ENCODE measurements around the gene NOS1AP.

The NOS1AP gene

GRCh38 chr1:162240577-162240976, 171.1 kb downstream of the NOS1AP start:
- no peak for DNase-seq (ENCODE audit: low read depth in 3 of 3, low spot score in 1 of 3)

- DNase-seq (ENCODE audit: low read depth in 3 of 3, low spot score in 1 of 3), result no peak
Observed at GRCh38 chr1:162242804-162243203, 173.3 kb downstream of the NOS1AP start.

- DNase-seq (ENCODE audit: low read depth in 3 of 3, low spot score in 1 of 3), result no peak
Observed at GRCh38 chr1:162248854-162249535, 179.5 kb downstream of the NOS1AP start.

GRCh38 chr1:162250004-162250730, 180.7 kb downstream of the NOS1AP start:
- no peak for DNase-seq (ENCODE audit: low read depth in 3 of 3, low spot score in 1 of 3)

- DNase-seq (ENCODE audit: low read depth in 3 of 3, low spot score in 1 of 3), result no peak
Observed at GRCh38 chr1:162251102-162251501, 181.6 kb downstream of the NOS1AP start.

GRCh38 chr1:162252214-162252613, 182.7 kb downstream of the NOS1AP start:
- no peak for DNase-seq (ENCODE audit: low read depth in 3 of 3, low spot score in 1 of 3)

GRCh38 chr1:162253790-162254189, 184.3 kb downstream of the NOS1AP start:
- no peak for DNase-seq (ENCODE audit: low read depth in 3 of 3, low spot score in 1 of 3)

- no peak for DNase-seq (ENCODE audit: low read depth in 3 of 3, low spot score in 1 of 3)
Observed at GRCh38 chr1:162256287-162256686, 186.8 kb downstream of the NOS1AP start.

GRCh38 chr1:162258394-162258793, 188.9 kb downstream of the NOS1AP start:
- no peak for DNase-seq (ENCODE audit: low read depth in 3 of 3, low spot score in 1 of 3)

- DNase-seq (ENCODE audit: low read depth in 3 of 3, low spot score in 1 of 3), result no peak
Observed at GRCh38 chr1:162259894-162260455, 190.5 kb downstream of the NOS1AP start.

- no peak for DNase-seq (ENCODE audit: low read depth in 3 of 3, low spot score in 1 of 3)
Observed at GRCh38 chr1:162264108-162264507, 194.6 kb downstream of the NOS1AP start.

- no peak for DNase-seq (ENCODE audit: low read depth in 3 of 3, low spot score in 1 of 3)
Observed at GRCh38 chr1:162265983-162266382, 196.5 kb downstream of the NOS1AP start.

GRCh38 chr1:162270016-162270770, 200.7 kb downstream of the NOS1AP start:
- no peak for DNase-seq (ENCODE audit: low read depth in 3 of 3, low spot score in 1 of 3)

GRCh38 chr1:162271972-162272371, 202.5 kb downstream of the NOS1AP start:
- no peak for DNase-seq (ENCODE audit: low read depth in 3 of 3, low spot score in 1 of 3)

GRCh38 chr1:162272419-162272818, 202.9 kb downstream of the NOS1AP start:
- no peak for DNase-seq (ENCODE audit: low read depth in 3 of 3, low spot score in 1 of 3)

- DNase-seq (ENCODE audit: low read depth in 3 of 3, low spot score in 1 of 3), result no peak
Observed at GRCh38 chr1:162275622-162276175, 206.2 kb downstream of the NOS1AP start.

GRCh38 chr1:162276493-162276892, 207.0 kb downstream of the NOS1AP start:
- no peak for DNase-seq (ENCODE audit: low read depth in 3 of 3, low spot score in 1 of 3)

- no peak for DNase-seq (ENCODE audit: low read depth in 3 of 3, low spot score in 1 of 3)
Observed at GRCh38 chr1:162279136-162279498, 209.6 kb downstream of the NOS1AP start.

GRCh38 chr1:162281426-162281825, 211.9 kb downstream of the NOS1AP start:
- DNase-seq (ENCODE audit: low read depth in 3 of 3, low spot score in 1 of 3), result no peak

- DNase-seq (ENCODE audit: low read depth in 3 of 3, low spot score in 1 of 3), result no peak
Observed at GRCh38 chr1:162283657-162284056, 214.2 kb downstream of the NOS1AP start.

- DNase-seq (ENCODE audit: low read depth in 3 of 3, low spot score in 1 of 3), result no peak
Observed at GRCh38 chr1:162284206-162284955, 214.9 kb downstream of the NOS1AP start.

Data from stimulated activated CD4-positive, alpha-beta T cell treated with anti-CD3 and anti-CD28 coated beads, TNF-alpha, amount 100 ng/mL, for 1 hour (primary cell).